Chondrocyte (in vitro differentiated cells): ENCODE measurements around the gene LCN2. TPM values are rescaled to one million over a fixed set of nuclear protein-coding genes. Genes with fewer than 3 reads are reported as not detected.

Experiments used
- DNase-seq: peaks from one replicate; pipeline ENCODE4 v3.0.0; 2021; ENCODE audit warnings: mixed read lengths, low spot score
- H3K27ac Mint-ChIP-seq: one replicate; pipeline ENCODE4 v1.8.0; 2021; ENCODE audit warnings: mild to moderate bottlenecking, moderate library complexity, mixed read lengths; ENCODE audit not compliant: unreplicated experiment
- H3K27me3 Mint-ChIP-seq: 2 replicates; pipeline ENCODE4 v1.8.0; 2021; ENCODE audit warnings: low read depth, mixed read lengths
- H3K36me3 Mint-ChIP-seq: 2 replicates; pipeline ENCODE4 v1.8.0; 2021; ENCODE audit warnings: low read depth, mixed read lengths
- H3K4me1 Mint-ChIP-seq: 2 replicates; pipeline ENCODE4 v1.8.0; 2021; ENCODE audit warnings: low read depth, mild to moderate bottlenecking, mixed read lengths
- H3K4me3 Mint-ChIP-seq: one replicate; pipeline ENCODE4 v1.8.0; 2021; ENCODE audit warnings: mild to moderate bottlenecking, moderate library complexity, mixed read lengths; ENCODE audit not compliant: unreplicated experiment
- H3K9me3 Mint-ChIP-seq: 2 replicates; pipeline ENCODE4 v1.8.0; 2021; ENCODE audit warnings: low read depth, mixed read lengths
- CTCF ChIP-seq: fragments of 200-600 bp; sonication (generic); IDR thresholded peaks from 2 replicates; pipeline ENCODE4 v1.5.0; 2021; ENCODE audit warnings: antibody characterized with exemption, mild to moderate bottlenecking, moderate library complexity
- total RNA-seq: library from RNA; stranded (reverse); gene quantifications from 3 replicates; pipeline ENCODE4 v1.2.1, GENCODE V29; 2021

The LCN2 gene
- total RNA-seq, 1 donor from 2014 or later: not detected

DNA sequence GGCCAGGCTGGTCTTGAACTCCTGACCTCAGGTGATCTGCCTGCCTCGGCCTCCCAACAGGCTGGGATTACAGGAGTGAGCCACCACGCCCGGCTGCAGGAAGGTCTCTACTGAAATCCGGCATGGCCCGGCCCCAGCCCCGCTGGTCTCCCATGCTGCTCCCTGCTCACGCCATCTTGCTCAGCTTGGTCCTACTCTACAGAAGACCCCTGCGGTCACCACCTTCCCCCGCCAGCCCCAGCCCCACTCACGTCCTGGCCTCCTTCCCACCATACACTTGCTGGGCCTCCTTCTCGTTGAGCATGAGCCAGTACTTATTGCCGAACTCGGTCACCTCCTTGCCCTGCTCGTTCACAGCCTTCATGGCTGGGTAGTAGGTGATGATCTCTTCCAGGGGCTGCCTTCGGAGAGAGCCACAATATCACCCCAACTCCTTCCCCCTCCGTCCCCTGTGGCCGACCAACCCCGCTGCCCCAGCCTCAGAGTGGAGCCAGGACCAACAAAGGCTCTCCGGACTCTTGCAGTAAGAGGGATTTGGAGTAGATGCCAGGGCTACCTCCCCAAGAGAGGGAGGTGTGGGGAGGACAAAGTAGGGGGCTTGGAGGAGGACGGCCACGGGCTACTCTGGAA lies 25.7 kb upstream of the LCN2 start:
- peak; percentile 87 for DNase-seq
- Mint-ChIP-seq H3K4me1 (peaks cover 23% of the 10 kb centered on the region), H3K27ac (no peak overlapping the region), H3K27me3 (no peaks in the 10 kb centered on the region), H3K4me3 (no peak overlapping the region), H3K36me3 (peaks cover 1% of the 10 kb centered on the region), H3K9me3 (no peaks in the 10 kb centered on the region)
- TF ChIP-seq CTCF: no peak

DNA sequence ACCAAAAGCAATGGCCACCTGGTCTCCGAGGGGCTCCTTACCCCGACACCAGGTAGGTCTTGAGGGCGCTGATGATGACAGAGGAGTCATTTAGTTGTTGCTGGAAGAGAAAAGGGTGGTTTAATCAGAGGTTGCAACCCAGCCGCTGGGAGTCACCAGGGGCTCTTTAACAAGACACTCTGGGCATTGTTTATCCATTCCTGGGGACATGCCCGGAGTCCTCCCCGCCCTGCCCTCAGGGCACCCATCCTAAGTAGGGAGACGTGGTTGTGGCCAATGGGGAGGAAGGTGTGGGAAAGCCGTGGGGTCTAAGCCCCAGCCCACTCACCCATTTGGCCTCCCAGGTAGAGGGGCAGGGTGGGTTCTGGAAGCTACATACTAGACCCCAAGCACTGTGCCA lies 24.8 kb upstream of the LCN2 start:
- no peak overlapping the region for H3K27ac Mint-ChIP-seq
- peaks cover 31% of the 10 kb centered on the region for H3K4me1 Mint-ChIP-seq

DNA sequence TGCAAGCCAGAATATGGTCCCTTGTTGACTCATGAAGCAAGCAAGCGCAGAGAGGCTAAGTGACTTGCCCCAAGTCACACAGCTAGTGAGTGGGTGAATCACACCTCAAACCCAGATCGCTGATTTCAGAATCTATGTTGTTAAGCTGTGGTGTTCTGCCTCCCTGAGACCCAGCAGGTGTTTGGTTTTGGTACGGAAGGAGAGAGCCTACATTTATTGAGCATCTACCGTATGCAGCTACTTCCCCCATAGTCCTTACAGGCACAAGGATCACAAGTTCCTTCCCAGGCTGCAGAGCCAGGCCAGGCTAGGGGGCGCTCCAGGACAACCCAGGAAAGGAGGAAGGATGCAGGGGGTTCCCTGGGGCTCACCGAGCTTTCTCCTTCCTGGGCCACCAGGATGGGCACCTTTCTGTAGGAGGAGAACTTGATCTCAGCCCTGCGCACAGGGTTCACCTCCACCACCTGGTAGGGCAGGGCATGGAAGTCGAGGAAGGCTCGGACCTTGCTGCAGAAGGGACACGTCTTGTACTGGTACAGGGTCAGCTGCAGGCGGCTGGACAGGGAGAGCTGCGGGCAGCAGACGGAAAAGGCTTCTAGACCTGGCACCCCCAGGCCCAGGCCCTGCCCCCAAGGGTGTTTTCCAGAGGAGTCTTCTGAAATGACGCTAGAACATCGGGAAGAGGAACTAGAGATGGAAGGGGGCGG lies 24.2 kb upstream of the LCN2 start:
- Mint-ChIP-seq H3K27ac (no peak overlapping the region), H3K4me3 (no peak overlapping the region), H3K27me3 (no peaks in the 10 kb centered on the region), H3K4me1 (peaks cover 34% of the 10 kb centered on the region), H3K36me3 (peaks cover 1% of the 10 kb centered on the region), H3K9me3 (no peaks in the 10 kb centered on the region)
- TF ChIP-seq CTCF: peak; percentile 74
- peak; percentile 92 for DNase-seq

More for the DNA sequence above, 24.8 kb upstream of the LCN2 start:
- Mint-ChIP-seq H3K4me3 (no peak overlapping the region), H3K9me3 (no peaks in the 10 kb centered on the region), H3K27me3 (no peaks in the 10 kb centered on the region), H3K36me3 (peaks cover 1% of the 10 kb centered on the region)
- peak; percentile 67 for DNase-seq
- no peak for TF ChIP-seq CTCF

- Mint-ChIP-seq H3K27me3 (no peaks in the 10 kb centered on the region), H3K9me3 (no peaks in the 10 kb centered on the region), H3K36me3 (peaks cover 1% of the 10 kb centered on the region), H3K27ac (no peak overlapping the region), H3K4me1 (peaks cover 34% of the 10 kb centered on the region), H3K4me3 (peak overlapping the region; percentile 73)
- TF ChIP-seq CTCF: no peak
- DNase-seq: peak; percentile 33
These were observed 23.5 kb upstream of the LCN2 start for GRCh38 chr9:128125580-128126354.

GRCh38 chr9:128127568-128127989 lies 21.7 kb upstream of the LCN2 start, which contains the start of gene PTGES2:
Gene PTGES2, minus strand, starts transcription at chr9:128127729. Its CDS starts 12 bp downstream, at chr9:128127717.
- no peaks in the 10 kb centered on the region for H3K9me3 Mint-ChIP-seq
- peak within 1 kb of the TSS; percentile 97 for H3K27ac Mint-ChIP-seq
- H3K27me3 Mint-ChIP-seq: peaks cover 3% of the 10 kb centered on the region
- H3K4me1 Mint-ChIP-seq: peaks cover 36% of the 10 kb centered on the region
- H3K36me3 Mint-ChIP-seq: peaks cover 1% of the 10 kb centered on the region
- H3K4me3 Mint-ChIP-seq: peak within 1 kb of the TSS; percentile 97
- no peak for TF ChIP-seq CTCF
- peak; percentile 92 for DNase-seq
